Left kidney (tissue), 2 donors: ENCODE measurements around the gene HECTD1. TPM values are rescaled to one million over a fixed set of nuclear protein-coding genes. Genes with fewer than 3 reads are reported as not detected.
"Not testable (repeated sequence)": the region's sequence is repeated elsewhere in the genome, so short reads cannot be mapped to it uniquely, and the experiment has no call there.

ENCODE experiments used
- DNase-seq: peaks from one replicate; pipeline ENCODE4 v3.0.0-alpha.2; 2013
- polyA plus RNA-seq: library from polyadenylated mRNA; unstranded; fragments of 120-200 nt; gene quantifications from one replicate; pipeline ENCODE4 v1.2.1, GENCODE V29; 2013; ENCODE audit not compliant: insufficient read length

The HECTD1 gene
- polyA plus RNA-seq, 1 donor: 219 TPM

DNA sequence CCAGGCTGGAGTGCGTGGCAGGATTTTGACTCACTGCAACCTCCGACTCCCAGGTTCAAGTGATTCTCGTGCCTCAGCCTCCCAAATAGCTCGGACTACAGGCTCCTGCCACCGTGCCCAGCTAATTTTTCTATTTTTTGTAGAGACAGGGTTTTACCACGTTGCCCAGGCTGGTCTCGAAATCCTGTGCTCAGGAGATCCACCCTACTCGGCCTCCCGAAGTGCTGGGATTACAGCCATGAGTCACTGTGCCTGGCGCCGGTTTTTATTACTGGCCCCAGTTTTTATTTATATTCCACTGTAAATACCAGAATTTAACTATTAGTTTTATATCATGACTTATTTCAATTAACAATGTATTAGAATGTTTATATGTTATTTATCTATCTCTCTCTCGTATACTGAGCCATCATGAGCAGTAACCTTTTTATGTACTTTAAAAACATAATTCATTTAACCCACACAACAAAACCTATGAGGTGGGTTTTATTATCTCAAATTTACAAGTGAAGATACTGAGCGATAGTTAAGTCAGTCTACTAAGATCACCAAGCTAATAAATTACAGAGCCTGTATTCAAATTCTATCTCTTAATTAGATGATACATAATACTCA is 47.8 kb downstream of the HECTD1 start:
- DNase-seq: no peak

DNA sequence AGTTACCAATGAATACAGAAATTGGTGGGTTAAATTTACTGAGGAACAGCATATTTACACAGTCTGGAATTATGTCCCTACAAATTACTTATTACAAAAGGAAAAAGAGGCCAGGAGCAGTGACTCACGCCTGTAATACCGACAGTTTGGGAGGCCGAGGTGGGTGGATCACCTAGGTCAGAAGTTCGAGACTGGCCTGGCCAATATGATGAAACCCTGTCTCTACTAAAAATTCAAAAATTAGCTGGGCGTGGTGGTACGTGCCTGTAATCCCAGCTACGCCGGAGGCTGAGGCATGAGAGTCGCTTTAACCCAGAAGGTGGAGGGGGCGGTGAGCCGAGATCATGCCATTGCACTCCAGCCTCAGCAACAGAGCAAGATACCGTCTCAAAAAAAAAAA is 52.6 kb downstream of the HECTD1 start:
- no peak for DNase-seq

DNA sequence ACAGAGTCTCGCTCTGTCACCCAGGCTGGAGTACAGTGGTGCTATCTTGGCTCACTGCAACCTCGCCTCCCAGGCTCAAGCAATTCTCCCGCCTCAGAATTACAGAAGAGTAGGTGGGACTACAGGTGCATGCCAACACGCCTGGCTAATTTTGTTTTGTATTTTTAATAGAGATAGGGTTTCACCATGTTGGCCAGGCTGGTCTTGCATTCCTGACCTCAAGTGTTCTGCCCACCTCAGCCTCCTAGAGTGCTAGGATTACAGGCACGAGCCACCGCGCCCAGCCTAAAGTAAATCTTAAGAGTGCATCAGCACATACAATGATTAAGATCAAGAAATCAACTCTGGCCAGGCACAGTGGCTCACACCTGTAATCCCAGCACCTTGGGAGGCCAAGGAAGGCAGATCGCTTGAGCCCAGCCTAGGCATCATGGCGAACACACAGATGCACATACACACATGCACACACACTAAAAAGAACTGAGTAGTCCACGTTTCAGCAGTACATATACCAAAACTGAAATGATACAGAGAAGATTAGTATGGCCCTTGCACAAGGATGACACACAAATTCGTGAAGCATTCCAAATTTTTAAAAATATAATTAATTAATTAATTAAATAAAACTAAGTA is 65.0 kb downstream of the HECTD1 start:
- DNase-seq: no peak

DNA sequence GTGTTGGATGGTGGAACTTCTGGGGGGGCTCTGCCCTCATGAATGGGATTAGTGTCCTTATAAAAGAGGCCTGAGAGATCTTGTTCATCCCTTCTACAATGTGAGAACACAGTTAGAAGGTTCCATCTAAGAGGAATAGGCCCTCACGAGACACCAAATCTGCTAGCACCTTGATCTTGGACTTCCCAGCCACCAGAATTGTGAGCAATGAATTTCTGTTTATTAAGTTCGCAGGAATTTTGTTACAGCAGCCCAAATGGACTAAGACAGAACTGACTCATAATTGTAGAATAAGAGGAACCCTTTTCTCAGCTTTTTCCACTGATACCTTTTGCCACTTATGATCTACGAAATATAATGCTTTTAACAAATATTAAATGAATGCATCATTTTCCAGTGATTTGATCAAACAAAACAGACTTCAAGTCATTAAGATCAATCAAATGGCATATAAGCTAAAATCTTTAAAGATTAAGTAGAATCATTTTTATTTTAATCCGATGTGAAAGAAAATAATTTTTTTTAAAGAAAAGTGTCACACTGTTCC is 68.2 kb downstream of the HECTD1 start:
- no peak for DNase-seq

DNA sequence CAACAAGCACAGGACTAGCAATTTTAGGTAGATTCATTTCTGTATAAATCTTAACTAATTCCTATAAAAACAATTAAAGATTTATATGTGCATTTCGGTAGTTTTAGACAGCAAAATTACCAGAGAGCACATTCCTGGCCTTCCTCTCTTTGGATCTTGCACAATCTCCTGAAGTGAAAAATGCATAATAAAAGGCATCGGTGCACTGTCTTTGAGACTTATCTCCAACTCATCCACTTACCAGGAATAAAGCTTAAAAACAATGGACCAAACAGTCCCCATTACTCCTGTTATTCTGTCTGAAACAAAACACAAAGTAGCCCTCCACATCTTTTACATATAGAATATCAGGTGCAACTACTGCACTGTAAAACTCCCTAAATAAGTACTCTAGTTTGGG is 69.3 kb downstream of the HECTD1 start:
- no peak for DNase-seq

DNA sequence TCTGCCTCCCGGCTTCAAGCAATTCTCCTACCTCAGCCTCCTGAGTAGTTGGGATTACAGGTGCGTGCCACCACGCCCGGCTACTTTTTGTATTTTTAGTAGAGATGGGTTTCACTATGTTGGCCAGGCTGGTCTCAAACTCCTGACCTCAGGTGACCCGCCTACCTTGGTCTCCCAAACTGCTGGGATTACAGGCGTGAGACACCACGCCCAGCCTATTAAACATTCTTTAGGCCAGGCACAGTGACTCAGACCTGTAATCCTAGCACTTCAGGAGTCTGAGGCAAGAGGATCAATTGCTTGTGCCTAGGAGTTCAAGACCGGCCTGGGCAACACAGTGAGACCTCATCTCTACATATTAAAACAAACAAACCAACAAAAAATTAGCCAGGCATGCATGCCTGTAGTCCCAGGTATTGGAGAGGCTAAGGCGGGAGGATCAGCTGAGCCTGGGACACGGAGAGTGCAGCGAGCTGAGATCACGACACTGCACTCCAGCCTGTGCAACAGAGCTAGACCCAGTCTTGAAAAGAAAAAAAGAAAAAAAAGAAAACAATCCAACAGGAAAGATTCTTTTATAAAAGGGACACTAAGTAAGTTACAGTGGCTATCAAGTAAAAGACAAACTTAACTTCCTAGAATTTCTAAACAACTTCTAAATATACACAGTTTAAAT is 70.2 kb downstream of the HECTD1 start:
- DNase-seq: no peak

DNA sequence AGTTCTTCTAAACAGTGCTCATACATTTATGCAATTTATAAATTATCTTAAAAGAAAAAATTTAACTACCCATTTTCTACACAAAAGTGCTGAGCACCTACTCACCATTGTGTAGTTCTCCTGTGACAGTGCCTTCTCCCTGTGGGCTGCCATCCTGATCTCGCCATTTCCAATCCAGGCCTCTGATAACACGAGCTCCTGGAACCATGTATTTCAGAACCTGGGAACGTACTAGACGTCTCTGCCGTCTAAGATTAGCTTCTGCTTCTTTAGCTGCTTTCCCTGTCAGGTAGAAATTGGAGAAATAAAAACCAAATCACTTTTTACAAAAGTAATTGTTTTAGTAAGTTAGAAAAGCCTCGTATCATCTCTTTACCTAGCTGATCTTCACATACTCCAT is 74.5 kb downstream of the HECTD1 start:
- no peak for DNase-seq

DNA sequence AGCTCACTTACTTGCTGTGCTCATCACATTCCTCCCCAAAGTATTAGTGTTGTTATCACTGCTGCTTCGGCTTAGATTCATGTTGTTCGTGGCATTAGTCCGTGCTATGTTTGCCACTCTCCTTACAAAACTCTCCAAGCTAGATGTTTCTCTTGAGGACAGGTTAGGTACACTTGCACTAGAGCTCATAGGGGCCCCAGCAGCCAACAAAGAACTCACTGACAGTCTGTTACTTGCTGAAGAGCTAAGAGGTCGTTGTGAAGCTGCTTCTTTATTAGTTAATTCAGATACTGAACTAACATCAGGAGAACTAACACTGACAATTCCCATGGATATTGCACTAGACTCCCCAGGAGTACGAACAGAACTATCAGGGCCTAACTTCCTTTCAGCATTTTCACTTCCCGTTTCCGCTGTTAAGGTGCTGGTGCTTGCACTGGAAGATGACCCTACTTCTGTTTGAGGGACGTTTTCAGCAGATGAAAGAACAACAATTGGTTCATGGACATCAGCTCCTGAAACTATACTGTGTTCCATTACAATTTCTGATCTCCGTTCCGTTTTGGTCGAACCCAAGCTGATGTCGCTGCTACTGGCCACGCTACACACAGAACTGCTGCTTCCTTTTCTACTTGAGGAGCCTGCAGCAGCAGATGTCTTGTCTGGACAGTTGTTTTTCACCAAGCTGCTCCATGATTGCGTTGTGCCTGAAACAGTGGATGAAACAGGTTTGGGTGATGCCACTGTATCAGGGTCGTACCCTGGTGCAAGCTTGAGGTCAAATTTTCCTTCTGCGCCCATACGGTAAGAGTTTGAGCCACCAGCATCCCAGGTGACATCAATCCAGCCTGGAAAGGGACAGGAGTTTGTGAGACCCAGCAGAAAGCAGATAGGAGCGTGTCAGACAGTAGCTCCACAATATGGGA is 78.7 kb downstream of the HECTD1 start:
- no peak for DNase-seq

DNA sequence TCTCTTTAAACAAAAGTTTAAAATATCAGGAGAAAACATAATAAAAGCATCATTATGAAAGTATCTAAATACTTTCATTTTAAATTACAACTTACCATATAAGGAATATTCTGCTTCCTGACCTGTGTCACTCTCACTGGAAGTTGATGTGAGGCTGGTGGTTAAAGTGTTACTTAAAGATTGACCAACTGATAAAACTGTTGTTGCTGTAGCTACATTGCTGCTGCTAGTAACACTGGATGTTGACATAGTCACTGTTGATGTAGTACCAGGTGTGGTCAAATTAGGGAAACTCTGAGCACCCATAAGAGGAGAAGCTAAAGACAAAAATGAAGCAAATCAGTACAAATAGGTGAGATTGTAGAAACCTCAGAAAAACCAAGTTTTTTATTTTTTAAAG is 79.9 kb downstream of the HECTD1 start:
- no peak for DNase-seq

DNA sequence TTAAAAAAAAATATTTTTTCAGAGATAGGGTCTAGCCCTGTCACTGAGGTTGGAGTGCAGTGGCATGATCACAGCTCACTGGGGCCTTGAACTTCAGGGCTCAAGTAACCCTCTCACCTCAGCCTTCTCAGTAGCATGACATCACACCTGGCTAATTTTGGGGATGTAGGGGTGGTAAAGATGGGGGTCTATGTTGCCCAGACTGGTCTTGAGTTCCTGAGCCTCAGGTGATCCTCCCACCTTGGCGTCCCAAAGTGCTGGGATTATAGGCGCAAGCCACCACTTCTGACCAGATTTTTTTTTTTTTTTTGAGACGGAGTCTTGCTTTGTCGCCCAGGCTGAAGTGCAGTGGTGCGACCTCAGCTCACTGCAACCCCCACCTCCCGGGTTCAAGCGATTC is 80.9 kb downstream of the HECTD1 start:
- DNase-seq: no peak

DNA sequence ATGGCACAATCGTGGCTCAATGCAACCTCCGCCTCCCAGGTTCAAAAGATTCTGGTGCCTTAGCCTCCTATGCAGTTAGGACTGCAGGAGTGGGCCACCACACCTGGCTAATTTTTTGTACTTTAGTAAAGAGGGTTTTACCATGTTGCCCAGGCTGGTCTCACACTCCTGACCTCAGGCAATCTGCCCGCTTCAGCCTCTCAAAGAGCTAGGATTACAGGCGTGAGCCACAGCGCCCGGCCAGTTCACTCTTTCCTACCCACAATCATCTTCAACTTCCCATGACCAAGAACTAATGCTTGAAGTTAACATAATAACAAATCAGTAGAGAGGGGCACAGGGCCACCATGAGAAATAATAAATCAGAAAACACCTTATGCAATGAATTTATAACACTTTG is 82.4 kb downstream of the HECTD1 start:
- DNase-seq: no peak

DNA sequence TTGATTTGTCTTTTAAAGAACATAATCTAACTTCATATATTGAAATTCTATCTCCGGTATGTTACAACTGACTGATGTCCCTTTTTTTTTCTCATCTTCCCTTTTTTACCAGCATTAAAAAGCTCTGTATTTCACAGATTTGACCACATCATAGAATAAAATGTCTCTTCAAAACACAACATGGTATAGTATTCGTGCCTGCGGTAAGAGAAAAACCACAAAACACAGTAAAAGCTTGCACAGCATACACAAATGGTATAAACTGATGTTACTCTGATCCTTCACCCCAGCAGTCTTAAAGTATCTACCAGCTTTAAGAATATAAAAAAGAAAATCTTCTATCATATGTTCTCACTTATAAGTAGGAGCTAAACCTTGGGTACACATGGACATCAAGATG is 83.4 kb downstream of the HECTD1 start:
- DNase-seq: no peak

DNA sequence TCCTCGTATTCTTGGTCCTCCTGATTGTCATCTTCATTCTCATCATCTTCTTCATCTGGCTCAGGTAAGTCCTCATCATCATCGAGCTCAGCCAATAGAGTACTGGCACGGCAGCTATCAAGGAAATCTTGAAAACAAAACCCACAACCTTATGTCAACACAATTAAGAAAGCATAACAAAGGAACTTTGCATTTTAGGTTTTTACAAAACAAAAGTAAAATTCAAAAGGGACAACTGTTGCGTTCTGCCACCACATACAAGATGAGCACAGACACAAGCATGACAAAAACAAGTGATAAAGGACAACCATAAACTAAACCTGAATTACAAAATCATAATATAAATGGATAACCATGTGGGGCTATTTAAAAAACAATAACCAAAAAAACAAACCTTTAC is 84.7 kb downstream of the HECTD1 start:
- DNase-seq: no peak

DNA sequence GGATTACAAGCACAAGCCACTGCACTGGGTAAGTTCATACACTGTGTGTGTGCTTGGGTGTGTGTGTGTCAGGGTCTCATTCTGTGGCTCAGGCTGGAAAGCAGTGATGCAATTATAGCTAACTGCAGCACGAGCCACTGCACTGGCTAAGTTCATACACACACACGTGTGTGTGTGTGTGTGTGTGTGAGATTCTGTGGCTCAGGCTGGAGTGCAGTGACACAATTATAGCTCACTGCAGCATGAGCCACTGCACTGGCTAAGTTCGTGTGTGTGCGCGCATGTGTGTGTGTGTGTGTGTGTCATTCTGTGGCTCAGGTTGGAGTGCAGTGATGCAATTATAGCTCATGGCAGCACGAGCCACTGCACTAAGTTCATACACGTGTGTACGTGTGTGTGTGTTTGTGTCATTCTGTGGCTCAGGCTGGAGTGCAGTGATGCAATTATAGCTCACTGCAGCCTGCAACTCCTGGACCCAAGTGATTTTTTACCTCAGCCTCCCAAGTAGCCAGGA is 85.4 kb downstream of the HECTD1 start:
- DNase-seq: no peak

DNA sequence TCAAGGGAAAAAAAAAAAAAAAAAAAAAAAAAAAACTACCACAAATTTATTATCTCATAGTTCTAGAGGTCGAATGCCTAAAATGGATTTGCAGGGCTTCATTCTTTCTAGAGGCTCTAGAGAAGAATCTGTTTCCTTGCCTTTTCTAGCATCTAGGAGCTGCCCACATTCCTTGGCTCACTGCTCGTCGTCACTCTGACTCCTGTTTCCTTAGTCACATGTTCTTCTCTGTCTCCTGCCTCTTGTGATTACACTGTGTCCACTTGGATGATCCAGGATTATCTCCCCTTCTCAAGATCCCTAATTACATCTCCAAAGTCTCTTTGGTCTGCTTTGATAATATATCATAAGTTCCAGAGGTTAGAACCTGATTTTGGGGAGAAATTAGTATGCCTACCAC is 88.7 kb downstream of the HECTD1 start:
- no peak for DNase-seq

DNA sequence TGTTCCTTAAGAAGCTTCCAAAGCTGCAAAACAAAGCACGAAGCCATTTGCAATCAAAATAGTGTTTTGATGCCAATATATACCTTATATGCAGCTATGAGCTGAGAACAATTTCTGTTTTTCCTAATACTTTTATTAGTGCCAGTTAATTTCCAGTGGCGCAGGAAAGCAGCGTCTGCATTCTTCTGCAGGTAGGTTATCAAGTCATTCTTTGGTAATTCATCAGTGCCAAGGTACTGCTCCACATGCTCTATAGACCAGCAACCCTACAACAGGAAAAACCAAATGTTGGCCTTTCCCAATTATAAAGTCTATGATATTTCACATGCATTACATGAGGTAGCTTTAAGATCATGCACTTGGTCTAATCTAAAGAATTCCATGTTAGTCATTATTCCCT is 93.8 kb downstream of the HECTD1 start:
- DNase-seq: no peak

DNA sequence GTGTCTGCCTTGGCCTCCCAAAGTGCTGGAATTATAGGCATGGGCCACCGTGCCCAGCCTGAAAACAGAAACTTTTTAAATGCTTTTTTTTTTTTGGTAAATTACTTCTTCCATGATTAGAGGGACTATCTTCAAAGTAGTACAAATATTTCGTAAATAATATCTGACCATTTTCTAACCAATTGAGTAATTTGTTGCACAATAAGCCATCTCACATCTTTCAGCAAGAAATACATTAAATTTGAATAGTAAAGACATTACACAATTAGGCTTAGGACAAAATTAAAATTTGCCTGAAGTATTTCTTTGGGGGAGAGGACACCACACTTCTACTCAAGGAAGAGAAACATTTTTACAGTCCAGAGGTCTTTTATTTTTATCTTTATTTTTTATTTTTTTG is 96.7 kb downstream of the HECTD1 start:
- DNase-seq: no peak

DNA sequence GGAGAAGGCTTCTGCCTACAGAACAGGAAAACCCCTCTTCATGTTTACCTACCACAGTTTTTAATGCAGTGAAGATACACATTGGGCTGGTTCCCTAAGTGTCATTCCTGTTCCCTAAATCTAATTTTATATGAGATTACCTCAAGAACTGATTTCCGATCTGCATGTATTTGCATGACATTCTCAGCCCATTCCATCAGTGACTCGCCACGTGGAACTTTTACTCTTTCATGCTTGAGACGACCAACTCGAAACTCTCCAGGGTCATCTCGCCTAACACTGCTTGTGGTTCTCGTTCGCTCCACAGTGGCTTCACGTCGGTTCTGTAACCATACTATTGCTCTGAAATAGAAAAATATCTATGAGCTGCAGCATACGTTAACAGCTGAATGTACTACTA is 98.3 kb downstream of the HECTD1 start:
- no peak for DNase-seq

DNA sequence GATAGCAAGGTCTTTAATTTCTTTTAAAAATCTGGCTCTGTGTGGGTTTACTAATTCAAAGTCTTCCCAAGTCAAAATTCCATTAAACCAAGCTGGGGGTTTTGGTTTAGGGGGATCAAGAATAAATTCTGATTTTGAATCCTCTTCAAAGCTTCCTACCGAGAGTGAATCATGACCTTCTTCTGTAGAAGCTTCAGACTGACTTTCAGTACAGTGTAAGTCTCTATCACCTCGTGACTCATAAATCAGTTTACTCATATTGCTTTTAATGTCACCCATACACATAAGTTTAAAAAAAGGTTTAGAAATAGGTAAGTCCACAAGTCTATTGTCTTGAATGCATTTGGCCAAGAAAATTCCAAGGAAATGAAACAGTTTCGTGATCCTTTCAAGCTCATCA is 100.8 kb downstream of the HECTD1 start:
- no peak for DNase-seq

DNA sequence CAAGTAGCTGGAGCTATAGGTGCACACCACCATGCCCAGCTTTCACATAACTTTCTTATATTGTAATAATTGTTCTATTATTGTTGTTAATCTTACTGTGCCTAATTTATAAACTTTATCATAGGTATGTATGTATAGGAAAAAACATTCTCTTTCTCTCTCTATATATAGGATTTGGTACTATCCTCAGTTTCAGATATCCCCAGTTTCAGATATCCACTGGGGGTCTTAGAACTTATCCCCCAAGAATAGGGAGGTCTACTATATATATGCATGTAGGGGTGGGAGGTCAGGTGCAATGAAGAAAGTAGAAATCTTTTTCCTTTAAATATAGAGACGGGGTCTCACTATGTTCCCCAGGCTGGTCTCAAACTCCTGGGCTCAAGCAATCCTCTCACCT is 110.5 kb downstream of the HECTD1 start:
- DNase-seq: no peak

DNA sequence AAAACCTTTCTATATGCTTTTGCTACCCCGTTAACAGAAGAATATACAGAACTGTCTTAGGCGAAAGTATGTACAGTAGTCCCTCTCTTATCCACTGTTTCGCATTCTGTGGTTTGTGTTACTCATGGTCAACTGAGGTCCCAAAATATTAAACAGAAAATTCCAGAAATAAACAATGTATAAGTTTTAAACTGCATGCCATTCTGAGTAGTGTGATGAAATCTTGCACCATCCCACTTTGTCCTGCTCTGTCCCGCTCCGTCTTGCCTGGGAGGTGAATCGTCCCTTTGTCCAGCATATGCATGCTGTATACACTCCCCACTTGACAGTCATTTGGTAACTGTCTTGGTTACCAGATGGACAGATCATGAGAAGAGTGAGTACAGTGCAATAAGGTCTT is 111.3 kb downstream of the HECTD1 start:
- no peak for DNase-seq

DNA sequence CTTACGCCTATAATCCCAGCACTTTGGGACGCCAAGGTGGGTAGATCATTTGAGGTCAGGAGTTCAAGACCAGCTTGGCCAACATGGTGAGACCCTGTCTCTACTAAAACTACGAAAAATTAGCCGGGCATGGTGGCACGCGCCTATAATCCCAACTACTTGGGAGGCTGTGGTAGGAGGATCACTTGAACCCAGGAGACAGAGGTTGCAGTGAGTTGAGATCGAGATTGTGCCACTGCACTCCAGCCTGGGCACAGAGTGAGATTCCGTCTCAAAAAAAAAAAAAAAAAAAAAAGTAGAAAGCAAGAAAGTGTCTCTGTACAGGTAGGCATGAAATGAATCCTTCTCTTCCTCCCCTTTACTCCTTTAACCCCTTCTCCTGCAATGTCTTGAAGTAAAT is 111.8 kb downstream of the HECTD1 start:
- not testable (repeated sequence) for DNase-seq
